CD4-positive, CD25-positive, alpha-beta regulatory T cell (primary cell): ENCODE results near the gene RXFP1. TPM values are rescaled to one million over a fixed set of nuclear protein-coding genes. Genes with fewer than 3 reads are reported as not detected.

Source experiments
- ATAC-seq, 2 donors: fragments of 150-1000 bp; cut with Tn5 transposase; one replicate each; pipeline ENCODE4 v1.10.0; 2021; ENCODE audit warnings: low read depth in 2 of 2, moderate number of reproducible peaks in 2 of 2, moderate library complexity in 1 of 2
- DNase-seq, 3 donors: peaks; one replicate each; pipeline versions ENCODE4 v3.0.0 to v3.0.0-alpha.2; 2012 to 2022; ENCODE audit warnings: mixed read lengths in 1 of 3
- H3K27ac ChIP-seq: one replicate; pipeline ENCODE4 v1.7.0; 2013; ENCODE audit warnings: mild to moderate bottlenecking, low read length; ENCODE audit not compliant: insufficient read depth, poor library complexity, severe bottlenecking
- H3K27me3 ChIP-seq: one replicate; pipeline ENCODE4 v1.7.0; 2013; ENCODE audit warnings: low read length; ENCODE audit not compliant: control insufficient read depth, insufficient read depth
- H3K36me3 ChIP-seq: one replicate; pipeline ENCODE4 v1.7.0; 2013; ENCODE audit warnings: mild to moderate bottlenecking, low read length, moderate library complexity; ENCODE audit not compliant: control insufficient read depth, insufficient read depth
- H3K4me1 ChIP-seq: 2 replicates; pipeline ENCODE4 v1.7.0; 2013; ENCODE audit warnings: mild to moderate bottlenecking, low read length; ENCODE audit not compliant: insufficient read depth, control insufficient read depth, poor library complexity, severe bottlenecking
- H3K4me3 ChIP-seq: one replicate; pipeline ENCODE4 v1.7.0; 2013; ENCODE audit warnings: low read depth, mild to moderate bottlenecking, low read length, moderate library complexity
- H3K9me3 ChIP-seq, 2 experiments: 1 replicate in 1 of 2; 2 replicates in 1 of 2; pipeline ENCODE4 v1.7.0; 2013; ENCODE audit warnings: low read length in 2 of 2, mild to moderate bottlenecking in 1 of 2, moderate library complexity in 1 of 2; ENCODE audit not compliant: control insufficient read depth in 2 of 2
- H3K27ac Mint-ChIP-seq, 3 donors: one replicate each; pipeline ENCODE4 v1.8.0; 2020 to 2022; ENCODE audit warnings: mild to moderate bottlenecking in 3 of 3, mixed read lengths in 3 of 3, moderate library complexity in 2 of 3
- H3K27me3 Mint-ChIP-seq: one replicate; pipeline ENCODE4 v1.8.0; 2022; ENCODE audit warnings: mild to moderate bottlenecking, mixed read lengths
- H3K36me3 Mint-ChIP-seq: one replicate; pipeline ENCODE4 v1.8.0; 2020; ENCODE audit warnings: mixed read lengths
- H3K4me1 Mint-ChIP-seq, 4 donors: one replicate each; pipeline ENCODE4 v1.8.0; 2020 to 2022; ENCODE audit warnings: mixed read lengths in 4 of 4, mild to moderate bottlenecking in 1 of 4
- H3K4me3 Mint-ChIP-seq, 4 donors: one replicate each; pipeline ENCODE4 v1.8.0; 2020 to 2022; ENCODE audit warnings: mild to moderate bottlenecking in 4 of 4, mixed read lengths in 4 of 4, moderate library complexity in 3 of 4
- H3K9me3 Mint-ChIP-seq, 7 donors: one replicate each; pipeline ENCODE4 v1.8.0; 2020 to 2022; ENCODE audit warnings: mixed read lengths in 7 of 7, mild to moderate bottlenecking in 3 of 7, moderate library complexity in 2 of 7
- polyA plus RNA-seq, 4 donors: library from polyadenylated mRNA; unstranded; fragments of 300-500 nt; fragmentation: Illumina TruSeq; gene quantifications; one replicate each; pipeline ENCODE4 v1.2.3, GENCODE V29; 2021
- total RNA-seq: library from RNA; stranded (reverse); gene quantifications from one replicate; pipeline ENCODE4 v1.2.3, GENCODE V29; 2022

RXFP1 gene
- total and polyA plus RNA-seq, 5 donors from 2014 or later = not detected

GRCh38 chr4:158513256-158513655, 8.4 kb upstream of the RXFP1 start:
- ATAC-seq = no peak
- no peak for DNase-seq
- Histone ChIP-seq H3K36me3 (no peaks in the 10 kb centered on the region), H3K27ac (no peak overlapping the region), H3K4me1 (no peaks in the 10 kb centered on the region), H3K27me3 (peaks cover 2% of the 10 kb centered on the region), H3K4me3 (no peak overlapping the region), H3K9me3 (no peaks in the 10 kb centered on the region)
- no peaks in the 10 kb centered on the region for H3K36me3 Mint-ChIP-seq
- no peak overlapping the region for H3K4me3 Mint-ChIP-seq
- no peaks in the 10 kb centered on the region for H3K4me1 Mint-ChIP-seq
- peaks cover 0 to 3% (median 0%) of the 10 kb centered on the region in 7 donors for H3K9me3 Mint-ChIP-seq
- H3K27ac Mint-ChIP-seq = no peak overlapping the region
- no peaks in the 10 kb centered on the region for H3K27me3 Mint-ChIP-seq

GRCh38 chr4:158519226-158519625, 2.5 kb upstream of the RXFP1 start:
- H3K9me3 Mint-ChIP-seq = peaks cover 0 to 2% (median 0%) of the 10 kb centered on the region in 7 donors
- H3K36me3 Mint-ChIP-seq = no peaks in the 10 kb centered on the region
- ATAC-seq (no peak), DNase-seq (no peak)
- no peak overlapping the region for H3K4me3 ChIP-seq
- H3K27ac ChIP-seq = no peak overlapping the region
- no peaks in the 10 kb centered on the region for H3K4me1 ChIP-seq
- no peak overlapping the region for H3K27ac Mint-ChIP-seq
- H3K4me1 Mint-ChIP-seq = no peaks in the 10 kb centered on the region
- no peaks in the 10 kb centered on the region for H3K9me3 ChIP-seq
- H3K4me3 Mint-ChIP-seq = no peak overlapping the region
- H3K27me3 Mint-ChIP-seq = peaks cover 5% of the 10 kb centered on the region
- peaks cover 2% of the 10 kb centered on the region for H3K27me3 ChIP-seq
- no peaks in the 10 kb centered on the region for H3K36me3 ChIP-seq

GRCh38 chr4:158523990-158524535, 2.4 kb downstream of the RXFP1 start:
- H3K36me3 Mint-ChIP-seq = no peaks in the 10 kb centered on the region
- peaks cover 0 to 2% (median 0%) of the 10 kb centered on the region in 7 donors for H3K9me3 Mint-ChIP-seq
- DNase-seq (no peak), ATAC-seq (no peak)
- H3K27ac ChIP-seq = no peak overlapping the region
- H3K36me3 ChIP-seq = no peaks in the 10 kb centered on the region
- H3K4me1 ChIP-seq = no peaks in the 10 kb centered on the region
- no peak overlapping the region for H3K4me3 ChIP-seq
- no peaks in the 10 kb centered on the region for H3K27me3 ChIP-seq
- H3K4me1 Mint-ChIP-seq = no peaks in the 10 kb centered on the region
- H3K9me3 ChIP-seq = no peaks in the 10 kb centered on the region
- H3K4me3 Mint-ChIP-seq = no peak overlapping the region
- no peak overlapping the region for H3K27ac Mint-ChIP-seq
- peaks cover 4% of the 10 kb centered on the region for H3K27me3 Mint-ChIP-seq

- no peaks in the 10 kb centered on the region for H3K36me3 Mint-ChIP-seq
- H3K9me3 Mint-ChIP-seq = peaks cover 0 to 2% (median 0%) of the 10 kb centered on the region in 7 donors
- no peaks in the 10 kb centered on the region for H3K9me3 ChIP-seq
- no peak overlapping the region for H3K27ac ChIP-seq
- ATAC-seq (no peak), DNase-seq (no peak)
- no peaks in the 10 kb centered on the region for H3K4me1 Mint-ChIP-seq
- H3K36me3 ChIP-seq = no peaks in the 10 kb centered on the region
- no peak overlapping the region for H3K4me3 ChIP-seq
- H3K27ac Mint-ChIP-seq = no peak overlapping the region
- H3K4me3 Mint-ChIP-seq = no peak overlapping the region
- no peaks in the 10 kb centered on the region for H3K27me3 ChIP-seq
- no peaks in the 10 kb centered on the region for H3K4me1 ChIP-seq
- H3K27me3 Mint-ChIP-seq = no peaks in the 10 kb centered on the region
These were observed 5.8 kb downstream of the RXFP1 start for GRCh38 chr4:158527516-158527915.

GRCh38 chr4:158529505-158529904, 7.8 kb downstream of the RXFP1 start:
- DNase-seq = no peak
- H3K27ac Mint-ChIP-seq = no peak overlapping the region

GRCh38 chr4:158530381-158530780, 8.7 kb downstream of the RXFP1 start:
- H3K4me1 Mint-ChIP-seq = no peaks in the 10 kb centered on the region
- Histone ChIP-seq H3K9me3 (no peaks in the 10 kb centered on the region), H3K4me1 (no peaks in the 10 kb centered on the region), H3K27me3 (no peaks in the 10 kb centered on the region), H3K27ac (no peak overlapping the region), H3K4me3 (no peak overlapping the region), H3K36me3 (no peaks in the 10 kb centered on the region)
- no peaks in the 10 kb centered on the region for H3K36me3 Mint-ChIP-seq
- peak overlapping the region in 1 of 3 donors; percentile 85 for H3K27ac Mint-ChIP-seq
- no peak for ATAC-seq
- DNase-seq = no peak
- H3K4me3 Mint-ChIP-seq = no peak overlapping the region
- H3K27me3 Mint-ChIP-seq = no peaks in the 10 kb centered on the region
- H3K9me3 Mint-ChIP-seq = peaks cover 0 to 5% (median 2%) of the 10 kb centered on the region in 7 donors

More at GRCh38 chr4:158529505-158529904, 7.8 kb downstream of the RXFP1 start:
- no peaks in the 10 kb centered on the region for H3K36me3 ChIP-seq
- Mint-ChIP-seq H3K36me3 (no peaks in the 10 kb centered on the region), H3K9me3 (peaks cover 0 to 5% (median 0%) of the 10 kb centered on the region in 7 donors), H3K4me1 (no peaks in the 10 kb centered on the region), H3K4me3 (no peak overlapping the region), H3K27me3 (no peaks in the 10 kb centered on the region)
- H3K27ac ChIP-seq = no peak overlapping the region
- H3K9me3 ChIP-seq = no peaks in the 10 kb centered on the region
- no peaks in the 10 kb centered on the region for H3K27me3 ChIP-seq
- ATAC-seq = no peak
- no peak overlapping the region for H3K4me3 ChIP-seq
- H3K4me1 ChIP-seq = no peaks in the 10 kb centered on the region

GRCh38 chr4:158530898-158531297, 9.2 kb downstream of the RXFP1 start:
- ATAC-seq (no peak), DNase-seq (no peak)
- Histone ChIP-seq H3K27ac (no peak overlapping the region), H3K4me1 (no peaks in the 10 kb centered on the region), H3K9me3 (no peaks in the 10 kb centered on the region), H3K4me3 (no peak overlapping the region), H3K36me3 (no peaks in the 10 kb centered on the region), H3K27me3 (no peaks in the 10 kb centered on the region)
- H3K27ac Mint-ChIP-seq = peak overlapping the region in 1 of 3 donors; percentile 14
- peaks cover 0 to 5% (median 2%) of the 10 kb centered on the region in 7 donors for H3K9me3 Mint-ChIP-seq
- H3K4me1 Mint-ChIP-seq = no peaks in the 10 kb centered on the region
- no peaks in the 10 kb centered on the region for H3K36me3 Mint-ChIP-seq
- H3K4me3 Mint-ChIP-seq = no peak overlapping the region
- no peaks in the 10 kb centered on the region for H3K27me3 Mint-ChIP-seq

GRCh38 chr4:158532556-158533231, 11.0 kb downstream of the RXFP1 start:
- no peaks in the 10 kb centered on the region for H3K4me1 ChIP-seq
- ATAC-seq = no peak
- Mint-ChIP-seq H3K27me3 (no peaks in the 10 kb centered on the region), H3K36me3 (no peaks in the 10 kb centered on the region), H3K27ac (no peak overlapping the region), H3K4me3 (no peak overlapping the region), H3K4me1 (no peaks in the 10 kb centered on the region), H3K9me3 (peaks cover 0 to 5% (median 0%) of the 10 kb centered on the region in 7 donors)
- no peak overlapping the region for H3K27ac ChIP-seq
- H3K27me3 ChIP-seq = no peaks in the 10 kb centered on the region
- no peaks in the 10 kb centered on the region for H3K9me3 ChIP-seq
- no peaks in the 10 kb centered on the region for H3K36me3 ChIP-seq
- DNase-seq = no peak
- H3K4me3 ChIP-seq = no peak overlapping the region
